GM12878 (cell line): ENCODE results near the gene ELAVL1.

Experiments
- CREB1 ChIP-seq: IDR thresholded peaks from 2 replicates; pipeline ENCODE4 v1.6.1; 2012; ENCODE audit warnings: low read depth, mild to moderate bottlenecking, inconsistent platforms
- EZH2 ChIP-seq: IDR thresholded peaks from 2 replicates; pipeline ENCODE4 v1.6.1; 2012; ENCODE audit warnings: low read depth, mild to moderate bottlenecking, control low read depth, inconsistent platforms, low read length, borderline replicate concordance; ENCODE audit not compliant: control insufficient read depth
- GATAD2B ChIP-seq: fragments of 450-650 bp; conservative IDR thresholded peaks from 2 replicates; pipeline ENCODE4 v1.6.1; 2017; ENCODE audit warnings: low read depth, mild to moderate bottlenecking, moderate library complexity
- MTA3 ChIP-seq: IDR thresholded peaks from 2 replicates; pipeline ENCODE4 v1.6.1; 2012; ENCODE audit warnings: low read length, inconsistent platforms, borderline replicate concordance
- MXI1 ChIP-seq: fragments of 150-350 bp; IDR thresholded peaks from 2 replicates; pipeline ENCODE4 v1.6.1; 2011; ENCODE audit warnings: low read depth, mild to moderate bottlenecking, inconsistent platforms, low read length, improper control_type of control experiment
- POLR2A ChIP-seq: IDR thresholded peaks from 2 replicates; pipeline ENCODE4 v1.6.1; 2011; ENCODE audit warnings: low read depth, mild to moderate bottlenecking, low read length
- SIN3A ChIP-seq: IDR thresholded peaks from 2 replicates; pipeline ENCODE4 v1.6.1; 2012; ENCODE audit warnings: low read depth, low read length, improper control_type of control experiment
- SP1 ChIP-seq: IDR thresholded peaks from one replicate; pipeline ENCODE4 v1.6.1; 2011; ENCODE audit warnings: low read depth, low read length
- YY1 ChIP-seq: IDR thresholded peaks from 2 replicates; pipeline ENCODE4 v1.6.1; 2011; ENCODE audit warnings: low read depth, mild to moderate bottlenecking, low read length
- ZNF384 ChIP-seq: IDR thresholded peaks from 2 replicates; pipeline ENCODE4 v1.6.1; 2012; ENCODE audit warnings: low read depth, mild to moderate bottlenecking, low read length, improper control_type of control experiment, borderline replicate concordance
- TF ChIP-seq, protein P1 (sequence below): fragments of 450-650 bp; IDR thresholded peaks from 2 replicates; pipeline ENCODE4 v1.6.1; 2016; ENCODE audit warnings: mild to moderate bottlenecking, moderate library complexity, borderline replicate concordance
- TF ChIP-seq, protein P2 (sequence below), 3 experiments: IDR thresholded peaks in 2 of 3; conservative IDR thresholded peaks in 1 of 3; 2 replicates each; pipeline ENCODE4 v1.5.1; 2011; ENCODE audit warnings: low read depth in 3 of 3, low read length in 3 of 3, mild to moderate bottlenecking in 3 of 3, control low read depth in 2 of 3, moderate library complexity in 2 of 3, inconsistent platforms in 1 of 3, mixed read lengths in 1 of 3; ENCODE audit not compliant: control insufficient read depth in 2 of 3, insufficient read depth in 1 of 3; ENCODE audit errors: extremely low read depth in 1 of 3

DNA sequence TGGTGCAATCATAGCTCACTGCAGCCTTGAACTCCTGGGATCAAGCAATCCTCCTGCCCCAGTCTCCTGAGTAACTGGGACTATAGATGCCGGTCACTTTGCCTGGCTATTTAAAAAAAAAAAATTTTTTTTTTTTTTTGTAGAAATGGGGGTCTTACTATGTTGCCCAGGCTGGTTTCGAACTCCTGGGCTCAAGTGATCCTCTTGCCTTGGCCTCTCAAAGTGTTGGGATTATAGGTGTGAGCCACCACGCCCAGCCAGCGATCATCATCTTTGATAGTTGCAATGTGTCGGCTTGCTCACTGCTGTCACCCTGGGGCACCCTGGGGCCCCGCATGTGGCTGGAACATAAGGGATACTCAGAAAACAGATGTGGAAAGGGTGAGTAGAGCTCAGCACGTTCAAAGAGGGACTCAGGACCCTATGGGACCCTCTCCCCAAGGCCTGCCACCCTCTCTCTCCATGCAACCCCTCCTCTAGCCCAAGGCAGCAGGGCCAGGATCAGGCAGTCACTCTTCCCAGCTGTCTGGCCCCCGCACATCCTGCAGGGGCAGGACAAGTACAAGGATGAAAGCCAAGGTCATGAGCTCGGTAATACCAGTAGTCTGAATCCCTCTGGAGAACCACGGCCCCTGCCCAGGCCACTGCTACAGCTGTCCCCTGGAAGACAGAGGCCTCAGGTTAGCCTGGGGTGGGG is 40.6 kb upstream of the ELAVL1 start:
- TF ChIP-seq EZH2 (no peak), POLR2A (no peak), ZNF384 (no peak), MXI1 (no peak), MTA3 (no peak), YY1 (no peak), CREB1 (no peak), SP1 (no peak), SIN3A (no peak), GATAD2B (no peak)
- TF ChIP-seq, protein P1, sequence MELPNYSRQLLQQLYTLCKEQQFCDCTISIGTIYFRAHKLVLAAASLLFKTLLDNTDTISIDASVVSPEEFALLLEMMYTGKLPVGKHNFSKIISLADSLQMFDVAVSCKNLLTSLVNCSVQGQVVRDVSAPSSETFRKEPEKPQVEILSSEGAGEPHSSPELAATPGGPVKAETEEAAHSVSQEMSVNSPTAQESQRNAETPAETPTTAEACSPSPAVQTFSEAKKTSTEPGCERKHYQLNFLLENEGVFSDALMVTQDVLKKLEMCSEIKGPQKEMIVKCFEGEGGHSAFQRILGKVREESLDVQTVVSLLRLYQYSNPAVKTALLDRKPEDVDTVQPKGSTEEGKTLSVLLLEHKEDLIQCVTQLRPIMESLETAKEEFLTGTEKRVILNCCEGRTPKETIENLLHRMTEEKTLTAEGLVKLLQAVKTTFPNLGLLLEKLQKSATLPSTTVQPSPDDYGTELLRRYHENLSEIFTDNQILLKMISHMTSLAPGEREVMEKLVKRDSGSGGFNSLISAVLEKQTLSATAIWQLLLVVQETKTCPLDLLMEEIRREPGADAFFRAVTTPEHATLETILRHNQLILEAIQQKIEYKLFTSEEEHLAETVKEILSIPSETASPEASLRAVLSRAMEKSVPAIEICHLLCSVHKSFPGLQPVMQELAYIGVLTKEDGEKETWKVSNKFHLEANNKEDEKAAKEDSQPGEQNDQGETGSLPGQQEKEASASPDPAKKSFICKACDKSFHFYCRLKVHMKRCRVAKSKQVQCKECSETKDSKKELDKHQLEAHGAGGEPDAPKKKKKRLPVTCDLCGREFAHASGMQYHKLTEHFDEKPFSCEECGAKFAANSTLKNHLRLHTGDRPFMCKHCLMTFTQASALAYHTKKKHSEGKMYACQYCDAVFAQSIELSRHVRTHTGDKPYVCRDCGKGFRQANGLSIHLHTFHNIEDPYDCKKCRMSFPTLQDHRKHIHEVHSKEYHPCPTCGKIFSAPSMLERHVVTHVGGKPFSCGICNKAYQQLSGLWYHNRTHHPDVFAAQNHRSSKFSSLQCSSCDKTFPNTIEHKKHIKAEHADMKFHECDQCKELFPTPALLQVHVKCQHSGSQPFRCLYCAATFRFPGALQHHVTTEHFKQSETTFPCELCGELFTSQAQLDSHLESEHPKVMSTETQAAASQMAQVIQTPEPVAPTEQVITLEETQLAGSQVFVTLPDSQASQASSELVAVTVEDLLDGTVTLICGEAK: no peak
- TF ChIP-seq, protein P2, sequence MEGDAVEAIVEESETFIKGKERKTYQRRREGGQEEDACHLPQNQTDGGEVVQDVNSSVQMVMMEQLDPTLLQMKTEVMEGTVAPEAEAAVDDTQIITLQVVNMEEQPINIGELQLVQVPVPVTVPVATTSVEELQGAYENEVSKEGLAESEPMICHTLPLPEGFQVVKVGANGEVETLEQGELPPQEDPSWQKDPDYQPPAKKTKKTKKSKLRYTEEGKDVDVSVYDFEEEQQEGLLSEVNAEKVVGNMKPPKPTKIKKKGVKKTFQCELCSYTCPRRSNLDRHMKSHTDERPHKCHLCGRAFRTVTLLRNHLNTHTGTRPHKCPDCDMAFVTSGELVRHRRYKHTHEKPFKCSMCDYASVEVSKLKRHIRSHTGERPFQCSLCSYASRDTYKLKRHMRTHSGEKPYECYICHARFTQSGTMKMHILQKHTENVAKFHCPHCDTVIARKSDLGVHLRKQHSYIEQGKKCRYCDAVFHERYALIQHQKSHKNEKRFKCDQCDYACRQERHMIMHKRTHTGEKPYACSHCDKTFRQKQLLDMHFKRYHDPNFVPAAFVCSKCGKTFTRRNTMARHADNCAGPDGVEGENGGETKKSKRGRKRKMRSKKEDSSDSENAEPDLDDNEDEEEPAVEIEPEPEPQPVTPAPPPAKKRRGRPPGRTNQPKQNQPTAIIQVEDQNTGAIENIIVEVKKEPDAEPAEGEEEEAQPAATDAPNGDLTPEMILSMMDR (IDR thresholded peaks at IDR 0.05 in 2 of 3, conservative IDR thresholded peaks at IDR 0.05 in 1 of 3; ENCODE audit: control insufficient read depth in 2 of 3, extremely low read depth in 1 of 3, insufficient read depth in 1 of 3, low read depth in 3 of 3, low read length in 3 of 3): no peak
